ENCODE measurements around the gene MICB. TPM values are rescaled to one million over a fixed set of nuclear protein-coding genes. Genes with fewer than 3 reads are reported as not detected.

The MICB gene
- 14.8 and 15.8 TPM in 2 replicates for total RNA-seq

DNA sequence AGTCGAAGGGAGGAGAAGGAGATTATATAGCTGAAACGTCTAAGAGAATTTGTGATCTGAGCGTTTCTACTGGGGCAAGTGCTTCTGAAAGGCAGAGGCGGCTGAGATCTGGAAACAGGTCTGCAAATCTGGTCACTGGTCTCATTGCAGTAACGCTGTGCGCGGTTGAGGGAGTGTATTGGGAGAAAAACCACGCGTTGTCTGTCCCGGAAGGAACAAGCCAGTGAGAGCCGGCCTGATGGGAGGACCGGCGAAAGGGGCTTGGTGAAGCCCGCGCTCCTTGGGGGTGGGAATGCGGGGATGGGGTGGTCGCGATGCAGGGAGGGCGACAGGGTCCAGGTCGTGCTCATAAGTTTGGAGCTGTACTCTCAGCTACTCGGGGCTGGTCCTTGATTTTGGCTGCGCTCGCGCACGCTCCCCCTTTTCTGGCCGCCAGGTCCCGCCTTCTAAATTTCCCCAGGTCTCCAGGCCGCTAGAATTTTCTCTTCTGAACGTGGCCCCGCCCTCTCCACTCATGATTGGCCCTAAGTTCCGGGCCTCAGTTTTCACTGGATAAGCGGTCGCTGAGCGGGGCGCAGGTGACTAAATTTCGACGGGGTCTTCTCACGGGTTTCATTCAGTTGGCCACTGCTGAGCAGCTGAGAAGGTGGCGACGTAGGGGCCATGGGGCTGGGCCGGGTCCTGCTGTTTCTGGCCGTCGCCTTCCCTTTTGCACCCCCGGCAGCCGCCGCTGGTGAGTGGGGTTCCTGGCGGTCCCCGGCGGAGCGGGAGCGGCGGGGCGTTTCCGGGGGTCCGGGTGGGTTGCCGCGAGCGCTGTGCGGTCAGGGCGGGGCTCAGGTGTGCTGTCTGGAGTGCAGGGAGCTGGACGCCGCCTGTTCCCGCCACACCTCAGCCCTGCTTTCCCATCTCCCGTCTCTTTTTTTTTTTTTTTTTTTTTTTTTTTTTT lies at the start of gene MICB:
TSS of gene MICB (plus strand) at position 615 of the 946 bp plus-strand sequence. CDS start at position 664, 49 bp downstream.

DNA sequence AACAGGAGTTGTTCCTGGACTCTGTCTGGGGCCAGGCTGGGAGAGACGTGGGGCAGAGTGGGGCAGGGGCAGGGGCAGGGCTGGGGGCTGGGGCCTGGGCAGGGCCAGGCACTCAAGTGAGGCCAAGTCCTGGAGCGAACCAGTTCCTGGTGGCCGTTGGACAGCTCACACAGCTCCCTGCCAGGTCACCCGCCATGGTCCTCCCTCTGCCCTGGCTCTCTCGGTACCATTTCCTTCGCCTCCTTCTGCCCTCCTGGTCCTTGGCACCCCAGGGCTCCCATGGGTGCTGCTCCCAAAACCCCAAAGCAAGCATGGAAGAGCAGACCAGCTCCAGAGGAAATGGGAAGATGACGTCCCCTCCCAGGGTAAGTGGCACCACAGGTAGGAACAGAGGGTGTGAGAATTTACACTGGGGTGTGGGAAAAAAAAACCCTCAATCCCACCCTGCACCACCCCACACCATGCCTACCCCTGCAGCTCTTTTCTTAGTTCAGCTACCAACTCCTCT lies 30.9 kb downstream of the MICB start, which contains the start of gene MCCD1:
TSS of gene MCCD1 (plus strand) at position 142 of the 508 bp plus-strand sequence. CDS start at position 195, 53 bp downstream.

DNA sequence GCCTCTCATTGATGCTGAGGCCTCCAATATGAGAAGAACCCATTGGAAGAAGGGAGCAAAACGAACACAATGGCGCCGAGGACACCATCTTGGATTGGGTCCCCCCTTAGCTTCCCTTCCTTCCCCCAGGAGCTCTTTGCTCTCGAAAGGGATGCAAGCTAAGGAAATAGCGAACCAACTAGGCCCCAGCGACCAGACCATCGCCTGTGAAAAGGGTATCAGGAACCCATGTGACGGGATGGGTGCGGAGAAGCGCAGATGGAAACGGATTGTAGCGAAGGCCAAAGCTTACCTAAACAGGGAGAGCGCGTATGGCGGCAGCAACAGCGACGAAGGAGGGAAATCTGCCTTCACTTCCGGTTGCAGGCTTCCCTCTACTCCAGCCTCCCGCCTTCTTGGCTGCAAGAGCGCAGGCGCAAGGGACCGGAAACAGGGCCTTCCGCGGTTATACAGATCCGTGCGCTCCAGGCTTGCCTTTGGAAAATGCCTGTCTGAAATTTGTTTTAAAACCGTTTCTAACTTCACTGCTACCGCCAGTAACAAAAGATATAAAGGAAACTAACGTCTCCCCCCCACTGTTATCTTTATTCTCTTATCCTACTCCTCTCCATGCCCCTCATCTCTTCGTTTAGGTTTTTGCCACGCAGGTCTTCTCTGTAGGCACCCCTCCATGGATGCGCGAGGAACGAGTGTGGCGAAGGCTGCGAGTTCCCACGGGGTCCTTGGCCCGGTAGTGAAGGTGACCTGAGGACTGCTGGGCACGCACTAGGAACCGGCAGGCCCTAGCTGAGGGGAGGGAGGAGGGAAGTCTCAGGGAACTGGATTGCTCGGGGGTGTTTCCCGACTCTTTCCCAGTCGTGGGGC lies 43.9 kb downstream of the MICB start, which contains the start of gene DDX39B:
TSS of gene DDX39B (minus strand) at position 346 of the 864 bp plus-strand sequence. CDS start 1,471 bp downstream, outside the sequence.

GRCh38 chr6:31546339-31546957 lies 48.5 kb downstream of the MICB start, which contains the start of gene ATP6V1G2:
TSS of gene ATP6V1G2 (minus strand) at chr6:31546608. CDS start at chr6:31546559, 49 bp downstream.

GRCh38 chr6:31546958-31547726 lies 49.2 kb downstream of the MICB start, which contains the start of gene NFKBIL1:
TSS of gene NFKBIL1 (plus strand) at chr6:31547608. CDS start at chr6:31547695, 87 bp downstream.

Other genes starting within 250 kb of the MICB start
- gene HLA-C, start 226.1 kb upstream of the MICB start, total RNA-seq: 210 and 957 TPM in 2 replicates
- gene HLA-B, start 141.0 kb upstream of the MICB start, total RNA-seq: 299 and 693 TPM in 2 replicates
- 45.9 and 164 TPM in 2 replicates for gene MICA, start 94.5 kb upstream of the MICB start, total RNA-seq
- gene MCCD1, start 30.8 kb downstream of the MICB start, total RNA-seq: not detected in 2 replicates
- 221 and 228 TPM in 2 replicates for gene DDX39B, start 43.9 kb downstream of the MICB start, total RNA-seq
- 1.5 and 4.3 TPM in 2 replicates for gene ATP6V1G2, start 48.5 kb downstream of the MICB start, total RNA-seq
- 22.7 and 27.5 TPM in 2 replicates for gene NFKBIL1, start 49.5 kb downstream of the MICB start, total RNA-seq
- gene LTA, start 74.1 kb downstream of the MICB start, total RNA-seq: not detected in 2 replicates
- gene TNF, start 77.4 kb downstream of the MICB start, total RNA-seq: not detected in 2 replicates
- not detected in 2 replicates for gene LTB, start 84.3 kb downstream of the MICB start, total RNA-seq
- 0.23 TPM in 1 of 2 replicates, not detected in the other for gene LST1, start 88.1 kb downstream of the MICB start, total RNA-seq
- gene NCR3, start 94.9 kb downstream of the MICB start, total RNA-seq: not detected in 2 replicates
- not detected in 2 replicates for gene AIF1, start 117.1 kb downstream of the MICB start, total RNA-seq
- 61.8 and 76.9 TPM in 2 replicates for gene PRRC2A, start 122.6 kb downstream of the MICB start, total RNA-seq
- 194 and 208 TPM in 2 replicates for gene BAG6, start 154.5 kb downstream of the MICB start, total RNA-seq
- 1.0 and 1.6 TPM in 2 replicates for gene APOM, start 157.7 kb downstream of the MICB start, total RNA-seq
- gene C6orf47, start 162.6 kb downstream of the MICB start, total RNA-seq: 20.9 and 23.3 TPM in 2 replicates
- 9.7 and 14.1 TPM in 2 replicates for gene GPANK1, start 166.9 kb downstream of the MICB start, total RNA-seq
- gene CSNK2B, start 167.9 kb downstream of the MICB start, total RNA-seq: 75.1 and 82.0 TPM in 2 replicates
- 1.9 and 4.0 TPM in 2 replicates for gene LY6G5B, start 171.8 kb downstream of the MICB start, total RNA-seq
- 0.26 and 0.85 TPM in 2 replicates for gene LY6G5C, start 182.9 kb downstream of the MICB start, total RNA-seq
- gene ABHD16A, start 205.2 kb downstream of the MICB start, total RNA-seq: 47.6 and 50.4 TPM in 2 replicates
- gene LY6G6F, start 208.7 kb downstream of the MICB start, total RNA-seq: not detected in 2 replicates
- not detected in 2 replicates for gene LY6G6D, start 217.2 kb downstream of the MICB start, total RNA-seq
- not detected in 2 replicates for gene LY6G6C, start 223.6 kb downstream of the MICB start, total RNA-seq
- gene MPIG6B, start 225.2 kb downstream of the MICB start, total RNA-seq: not detected in 2 replicates
- gene DDAH2, start 231.2 kb downstream of the MICB start, total RNA-seq: 66.1 and 86.1 TPM in 2 replicates
- gene CLIC1, start 238.4 kb downstream of the MICB start, total RNA-seq: 417 and 463 TPM in 2 replicates
- 3.8 and 6.6 TPM in 2 replicates for gene MSH5, start 241.9 kb downstream of the MICB start, total RNA-seq